ENCODE results near the gene MMP24OS.

MMP24OS gene

GRCh38 chr20:35290887-35291417 is 13.0 kb upstream of the MMP24OS start:
- CTCF ChIA-PET: interaction anchor here (1.7 to 10.5 kb wide), 2 partner anchors 8 to 14 kb away, joined by 10 to 113 read pairs; no protein-coding TSS in a partner anchor
- H3K4me3 ChIP-seq (ENCODE audit: low read depth, low read length): no peak overlapping the region

GRCh38 chr20:35290186-35290886 is 12.4 kb upstream of the MMP24OS start:
- TF ChIP-seq CTCF (IDR thresholded peaks at IDR 0.05; ENCODE audit: insufficient read depth, low read length, missing control alignments): no peak

More at GRCh38 chr20:35290887-35291417, 13.0 kb upstream of the MMP24OS start:
- no peak for DNase-seq (ENCODE audit: low read depth, low spot score)
- no peak for TF ChIP-seq CTCF (IDR thresholded peaks at IDR 0.05; ENCODE audit: insufficient read depth, low read length, missing control alignments)
- POLR2A ChIA-PET: no interaction called here

GRCh38 chr20:35288325-35289060 is 10.6 kb upstream of the MMP24OS start:
- ChIA-PET CTCF (interaction anchor here (0.9 to 10.5 kb wide), 8 partner anchors 9 to 192 kb away, joined by 3 to 113 read pairs (median 4); partner anchors contain the start of gene CEP250), POLR2A (no interaction called here)
- TF ChIP-seq CTCF (IDR thresholded peaks at IDR 0.05; ENCODE audit: insufficient read depth, low read length, missing control alignments): no peak
- H3K4me3 ChIP-seq (ENCODE audit: low read depth, low read length): no peak overlapping the region
- no peak for DNase-seq (ENCODE audit: low read depth, low spot score)

More at GRCh38 chr20:35290186-35290886, 12.4 kb upstream of the MMP24OS start:
- DNase-seq (ENCODE audit: low read depth, low spot score): no peak
- H3K4me3 ChIP-seq (ENCODE audit: low read depth, low read length): no peak overlapping the region
- POLR2A ChIA-PET: interaction anchor here (0.9 kb wide), 1 partner anchor 9 kb away, joined by 3 read pairs; no protein-coding TSS in a partner anchor
- CTCF ChIA-PET: interaction anchor here (1.7 to 10.5 kb wide), 3 partner anchors 9 to 156 kb away, joined by 3 to 113 read pairs (median 10); no protein-coding TSS in a partner anchor

- no peak for DNase-seq (ENCODE audit: low read depth, low spot score)
- ChIA-PET POLR2A (interaction anchor here (1.0 kb wide), 1 partner anchor 12 kb away, joined by 4 read pairs; no protein-coding TSS in a partner anchor), CTCF (interaction anchor here (0.9 to 10.5 kb wide), 7 partner anchors 9 to 168 kb away, joined by 3 to 113 read pairs (median 4); partner anchors contain the start of gene CEP250)
- no peak overlapping the region for H3K4me3 ChIP-seq (ENCODE audit: low read depth, low read length)
- TF ChIP-seq CTCF (IDR thresholded peaks at IDR 0.05; ENCODE audit: insufficient read depth, low read length, missing control alignments): no peak
Measured at GRCh38 chr20:35287509-35288324, 9.8 kb upstream of the MMP24OS start.

- DNase-seq (ENCODE audit: low read depth, low spot score): no peak
- no peak overlapping the region for H3K4me3 ChIP-seq (ENCODE audit: low read depth, low read length)
- ChIA-PET POLR2A (interaction anchor here (1.0 kb wide), 1 partner anchor 11 kb away, joined by 4 read pairs; no protein-coding TSS in a partner anchor), CTCF (interaction anchor here (1.1 to 1.9 kb wide), 5 partner anchors 10 to 160 kb away, joined by 4 to 7 read pairs (median 4); no protein-coding TSS in a partner anchor)
- TF ChIP-seq CTCF (IDR thresholded peaks at IDR 0.05; ENCODE audit: insufficient read depth, low read length, missing control alignments): no peak
Measured at GRCh38 chr20:35286899-35287508, 9.1 kb upstream of the MMP24OS start.
